ENCODE results near the gene IZUMO1.
"Not testable (repeated sequence)": the region's sequence is repeated elsewhere in the genome, so short reads cannot be mapped to it uniquely, and the experiment has no call there.

Gene IZUMO1

GRCh38 chr19:48770734-48771472 is 24.2 kb upstream of the IZUMO1 start:
- no peak for DNase-seq (ENCODE audit: low spot score)
- ChIA-PET CTCF (interaction anchor here (2.4 kb wide), 1 partner anchor 17 kb away, joined by 6 read pairs; no protein-coding TSS in a partner anchor), POLR2A (ENCODE audit: low non-redundant PET) (no interaction called here)
- H3K27ac ChIP-seq: no peak overlapping the region
- TF ChIP-seq, protein P1, sequence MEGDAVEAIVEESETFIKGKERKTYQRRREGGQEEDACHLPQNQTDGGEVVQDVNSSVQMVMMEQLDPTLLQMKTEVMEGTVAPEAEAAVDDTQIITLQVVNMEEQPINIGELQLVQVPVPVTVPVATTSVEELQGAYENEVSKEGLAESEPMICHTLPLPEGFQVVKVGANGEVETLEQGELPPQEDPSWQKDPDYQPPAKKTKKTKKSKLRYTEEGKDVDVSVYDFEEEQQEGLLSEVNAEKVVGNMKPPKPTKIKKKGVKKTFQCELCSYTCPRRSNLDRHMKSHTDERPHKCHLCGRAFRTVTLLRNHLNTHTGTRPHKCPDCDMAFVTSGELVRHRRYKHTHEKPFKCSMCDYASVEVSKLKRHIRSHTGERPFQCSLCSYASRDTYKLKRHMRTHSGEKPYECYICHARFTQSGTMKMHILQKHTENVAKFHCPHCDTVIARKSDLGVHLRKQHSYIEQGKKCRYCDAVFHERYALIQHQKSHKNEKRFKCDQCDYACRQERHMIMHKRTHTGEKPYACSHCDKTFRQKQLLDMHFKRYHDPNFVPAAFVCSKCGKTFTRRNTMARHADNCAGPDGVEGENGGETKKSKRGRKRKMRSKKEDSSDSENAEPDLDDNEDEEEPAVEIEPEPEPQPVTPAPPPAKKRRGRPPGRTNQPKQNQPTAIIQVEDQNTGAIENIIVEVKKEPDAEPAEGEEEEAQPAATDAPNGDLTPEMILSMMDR (conservative IDR thresholded peaks at IDR 0.05; ENCODE audit: low read depth): no peak

- POLR2A ChIA-PET (ENCODE audit: low non-redundant PET): no interaction called here
- DNase-seq (ENCODE audit: low spot score): peak; percentile 27
- CTCF ChIA-PET: interaction anchor here (0.6 to 2.4 kb wide), 3 partner anchors 10 to 151 kb away, joined by 3 to 6 read pairs (median 5); partner anchors contain the start of gene RPL18
- no peak overlapping the region for H3K27ac ChIP-seq
- TF ChIP-seq, protein P1 (conservative IDR thresholded peaks at IDR 0.05; ENCODE audit: low read depth): no peak
Observed at GRCh38 chr19:48770266-48770665, 23.6 kb upstream of the IZUMO1 start.

DNA sequence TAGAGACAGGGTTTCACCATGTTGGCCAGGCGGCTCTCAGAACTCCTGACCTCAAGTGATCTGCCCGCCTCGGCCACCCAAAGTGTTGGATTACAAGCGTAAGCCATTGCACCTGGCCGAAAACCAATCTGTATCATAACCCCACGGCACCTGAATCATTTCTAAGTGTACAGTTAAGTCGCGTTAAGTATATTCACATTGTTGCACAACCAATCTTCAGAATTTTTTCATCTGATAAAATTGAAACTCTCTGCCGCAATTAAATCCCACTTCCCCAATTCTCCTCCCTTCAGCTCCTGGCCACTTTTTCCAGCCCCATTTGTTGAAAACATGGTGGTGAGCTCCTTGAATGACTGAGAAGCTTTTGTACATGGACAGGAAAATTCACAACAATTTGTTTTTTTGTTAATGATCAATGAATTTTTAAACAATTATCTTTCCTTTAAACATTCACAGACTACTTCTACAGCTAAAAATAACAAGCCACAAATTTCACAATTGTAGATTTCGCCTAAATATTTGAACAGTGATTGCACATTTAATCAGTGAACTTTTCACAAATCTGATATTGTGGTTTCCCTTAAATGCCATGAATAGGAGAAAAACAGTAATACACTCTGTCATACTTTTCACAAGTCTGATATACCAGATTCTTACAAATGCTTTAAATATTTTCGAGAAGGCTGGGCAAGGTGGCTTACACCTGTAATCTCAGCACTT is 22.4 kb upstream of the IZUMO1 start:
- H3K27ac ChIP-seq: no peak overlapping the region
- ChIA-PET POLR2A (ENCODE audit: low non-redundant PET) (no interaction called here), CTCF (interaction anchor here (0.7 to 2.4 kb wide), 2 partner anchors 8 to 19 kb away, joined by 5 to 6 read pairs; no protein-coding TSS in a partner anchor)
- TF ChIP-seq, protein P1 (conservative IDR thresholded peaks at IDR 0.05; ENCODE audit: low read depth): no peak
- DNase-seq (ENCODE audit: low spot score): no peak

DNA sequence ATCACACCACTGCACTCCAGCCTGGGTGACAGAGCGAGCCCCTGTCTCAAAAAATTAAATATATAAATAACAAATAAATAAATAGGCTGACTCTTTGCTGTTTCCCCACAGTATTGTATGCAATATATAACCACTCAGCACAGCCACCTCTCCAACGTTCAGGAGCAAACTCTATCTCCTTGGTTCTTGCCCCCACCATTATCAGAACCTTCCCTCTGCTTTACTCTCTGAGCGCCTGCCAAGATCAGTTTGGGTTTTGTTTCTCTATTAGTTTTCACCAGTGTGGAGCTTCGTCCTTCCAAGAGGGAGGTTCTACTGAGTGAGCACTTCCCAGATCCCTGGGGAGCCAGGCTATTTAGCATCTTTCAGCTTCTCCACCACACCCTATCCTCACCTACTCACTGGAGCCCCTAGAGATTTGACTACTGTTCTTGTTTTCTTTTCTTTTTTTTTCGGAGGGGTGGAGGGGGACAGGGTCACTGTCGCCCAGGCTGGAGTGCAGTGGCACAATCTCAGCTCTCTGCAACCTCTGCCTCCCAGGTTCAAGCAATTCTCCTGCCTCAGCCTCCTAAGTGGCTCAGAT is 21.6 kb upstream of the IZUMO1 start:
- DNase-seq (ENCODE audit: low spot score); POLR2A ChIA-PET (ENCODE audit: low non-redundant PET); H3K27ac ChIP-seq: not testable (repeated sequence)
- CTCF ChIA-PET: interaction anchor here (0.8 kb wide), 1 partner anchor 29 kb away, joined by 3 read pairs; no protein-coding TSS in a partner anchor

DNA sequence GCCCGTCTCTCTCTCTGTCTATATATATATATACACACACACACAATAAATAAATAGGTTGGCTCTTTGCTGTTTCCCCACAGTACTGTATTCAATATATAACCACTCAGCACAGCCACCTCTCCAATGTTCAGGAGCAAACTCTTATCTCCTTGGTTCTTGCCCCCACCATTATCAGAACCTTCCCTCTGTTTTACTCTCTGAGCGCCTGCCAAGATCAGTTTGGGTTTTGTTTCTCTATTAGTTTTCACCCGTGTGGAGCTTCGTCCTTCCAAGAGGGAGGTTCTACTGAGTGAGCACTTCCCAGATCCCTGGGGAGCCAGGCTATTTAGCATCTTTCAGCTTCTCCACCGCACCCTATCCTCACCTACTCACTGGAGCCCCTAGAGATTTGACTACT is 19.1 kb upstream of the IZUMO1 start:
- not testable (repeated sequence) for DNase-seq (ENCODE audit: low spot score); H3K27ac ChIP-seq
- ChIA-PET POLR2A (ENCODE audit: low non-redundant PET) (interaction anchor here (0.7 kb wide), 2 partner anchors 117 to 292 kb away, joined by 7 to 8 read pairs; no protein-coding TSS in a partner anchor), CTCF (interaction anchor here (0.6 kb wide), 1 partner anchor 235 kb away, joined by 3 read pairs; no protein-coding TSS in a partner anchor)

DNA sequence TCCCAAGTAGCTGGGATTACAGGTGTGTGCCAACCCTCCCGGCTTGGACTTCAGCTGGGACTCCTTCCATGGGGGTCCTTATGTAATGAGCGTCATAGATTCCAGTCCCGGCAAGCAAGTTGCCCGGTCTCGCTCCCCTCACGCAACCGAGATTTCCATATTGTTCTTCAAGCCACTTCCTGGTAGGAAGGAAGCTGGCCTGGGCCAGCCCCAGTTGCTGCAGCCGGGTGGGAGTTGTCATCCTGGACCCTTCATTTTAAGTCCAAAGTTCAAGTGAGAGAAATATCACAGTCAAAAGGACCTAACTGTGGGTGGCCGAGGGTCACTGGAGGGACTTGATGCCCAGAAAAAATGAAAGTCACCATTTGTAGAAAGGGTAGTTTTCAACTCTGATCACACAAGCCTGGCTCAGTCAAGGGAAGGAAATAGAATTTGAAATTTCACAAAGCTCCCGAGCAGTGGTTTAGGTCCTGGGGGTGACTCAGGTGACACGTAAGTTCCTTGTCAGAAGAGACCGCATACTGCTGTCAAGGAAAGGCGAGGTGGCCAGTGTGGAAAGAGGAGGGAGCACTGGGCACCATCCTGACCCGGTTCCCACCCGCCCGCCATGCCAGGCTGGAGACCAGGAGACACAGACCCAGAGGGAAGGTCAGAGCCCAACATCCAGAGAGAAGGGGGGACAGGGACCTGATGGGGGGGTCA is 13.9 kb upstream of the IZUMO1 start:
- CTCF ChIA-PET: interaction anchor here (0.6 kb wide), 3 partner anchors 9 to 195 kb away, joined by 3 to 5 read pairs (median 4); no protein-coding TSS in a partner anchor
- H3K27ac ChIP-seq: no peak overlapping the region
- DNase-seq (ENCODE audit: low spot score): no peak
- TF ChIP-seq, protein P1 (conservative IDR thresholded peaks at IDR 0.05; ENCODE audit: low read depth): no peak
- POLR2A ChIA-PET (ENCODE audit: low non-redundant PET): no interaction called here

GRCh38 chr19:48757741-48758144 is 11.0 kb upstream of the IZUMO1 start:
- ChIA-PET POLR2A (ENCODE audit: low non-redundant PET) (interaction anchor here (0.6 kb wide), 1 partner anchor 54 kb away, joined by 6 read pairs; no protein-coding TSS in a partner anchor), CTCF (interaction anchor here (0.8 kb wide), 1 partner anchor 31 kb away, joined by 4 read pairs; no protein-coding TSS in a partner anchor)
- TF ChIP-seq, protein P1 (conservative IDR thresholded peaks at IDR 0.05; ENCODE audit: low read depth): no peak
- DNase-seq (ENCODE audit: low spot score): no peak
- no peak overlapping the region for H3K27ac ChIP-seq
